Activated CD4-positive, alpha-beta T cell treated with anti-CD3 and anti-CD28 coated beads, Interleukin-2, Interleukin-4, amounts not matched to agents 100 ng/mL and 50 ng/mL, durations not matched to agents 16 hours and 8 hours (primary cell): ENCODE results near the gene SLC30A10.
"Not testable (repeated sequence)": the region's sequence is repeated elsewhere in the genome, so short reads cannot be mapped to it uniquely, and the experiment has no call there.

Source experiments
- DNase-seq: peaks from one replicate; pipeline ENCODE4 v3.0.0-alpha.2; 2020; ENCODE audit warnings: low spot score

Gene SLC30A10

DNA sequence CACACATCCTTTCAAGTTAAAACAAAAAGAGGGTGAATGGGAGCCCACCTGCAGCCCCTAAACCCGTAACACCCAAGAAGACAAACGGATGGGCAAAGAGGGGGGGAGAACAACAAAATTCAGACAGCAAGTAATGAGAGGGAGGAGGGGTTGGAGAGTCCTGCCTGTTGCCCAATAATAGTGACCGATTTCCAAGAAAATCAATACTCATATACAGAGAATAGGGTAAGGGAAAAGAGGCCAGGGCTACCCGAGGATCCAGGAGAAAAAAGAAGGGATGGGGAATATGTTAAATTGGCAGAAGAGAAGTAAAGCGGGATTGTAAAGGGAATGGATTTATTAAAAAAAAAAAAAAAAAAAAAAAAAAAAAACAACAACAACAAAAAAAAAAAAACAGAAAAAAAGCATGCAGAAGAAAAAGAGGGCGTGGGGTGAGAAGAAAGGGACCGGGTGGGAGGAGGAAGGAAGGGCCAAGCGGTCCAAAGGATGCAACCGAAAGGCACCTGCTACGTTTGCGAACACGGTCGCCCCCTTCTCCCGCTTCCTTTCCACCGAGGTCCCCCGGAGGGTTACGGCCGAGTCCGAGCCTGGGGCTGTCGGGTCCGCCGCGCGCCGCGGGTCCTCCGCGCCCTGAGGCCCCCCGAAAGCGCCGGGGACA is 930 bp downstream of the SLC30A10 start:
- no peak for DNase-seq

DNA sequence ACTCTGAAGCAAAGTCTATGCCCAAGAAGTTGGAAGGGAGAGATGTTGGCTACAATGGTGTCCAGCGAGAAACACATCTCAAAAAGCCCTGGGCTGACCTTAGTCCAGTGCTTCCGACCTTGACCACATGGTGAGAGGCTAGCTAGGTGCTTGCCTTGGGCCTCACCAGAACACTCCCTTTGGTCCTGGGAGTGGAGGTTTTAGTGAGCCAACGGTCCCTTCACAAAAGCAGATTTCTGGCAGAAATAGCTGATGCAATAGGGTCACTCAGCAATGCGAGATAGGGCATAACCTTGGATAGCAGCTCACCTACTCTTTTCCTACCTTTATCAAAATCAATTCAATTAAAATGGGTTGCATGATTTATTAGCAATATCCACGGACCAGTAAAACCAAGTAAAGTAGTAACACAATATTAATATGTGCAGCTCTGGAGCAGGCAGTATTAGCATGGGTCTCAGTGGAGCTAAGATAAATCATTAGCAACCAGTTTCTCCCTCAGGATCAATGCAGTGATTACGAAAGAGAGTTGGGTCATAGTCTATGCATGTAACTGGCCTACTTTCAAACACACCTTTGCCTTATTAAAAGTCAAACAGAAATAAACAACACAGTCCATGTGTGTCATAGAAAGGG is 1.9 kb downstream of the SLC30A10 start:
- no peak for DNase-seq

DNA sequence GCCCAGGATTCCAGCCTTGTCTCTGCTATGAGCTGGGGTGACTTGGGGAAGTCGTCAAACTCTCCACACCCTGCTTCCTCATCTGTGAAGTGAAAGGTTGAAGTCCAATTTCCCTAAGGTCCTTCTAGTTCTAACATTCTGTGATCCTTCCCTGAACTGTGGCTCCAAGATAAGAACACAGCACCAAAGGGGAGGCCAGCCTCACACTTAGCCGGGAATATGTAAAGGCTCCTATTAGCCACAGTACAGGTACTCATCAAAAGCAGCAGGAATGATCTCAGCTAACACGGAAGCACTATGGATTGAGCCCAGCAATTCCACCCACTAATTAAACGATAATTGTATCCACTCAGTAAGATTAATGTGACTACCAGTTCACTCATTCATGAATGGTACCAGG is 4.0 kb downstream of the SLC30A10 start:
- DNase-seq = no peak

DNA sequence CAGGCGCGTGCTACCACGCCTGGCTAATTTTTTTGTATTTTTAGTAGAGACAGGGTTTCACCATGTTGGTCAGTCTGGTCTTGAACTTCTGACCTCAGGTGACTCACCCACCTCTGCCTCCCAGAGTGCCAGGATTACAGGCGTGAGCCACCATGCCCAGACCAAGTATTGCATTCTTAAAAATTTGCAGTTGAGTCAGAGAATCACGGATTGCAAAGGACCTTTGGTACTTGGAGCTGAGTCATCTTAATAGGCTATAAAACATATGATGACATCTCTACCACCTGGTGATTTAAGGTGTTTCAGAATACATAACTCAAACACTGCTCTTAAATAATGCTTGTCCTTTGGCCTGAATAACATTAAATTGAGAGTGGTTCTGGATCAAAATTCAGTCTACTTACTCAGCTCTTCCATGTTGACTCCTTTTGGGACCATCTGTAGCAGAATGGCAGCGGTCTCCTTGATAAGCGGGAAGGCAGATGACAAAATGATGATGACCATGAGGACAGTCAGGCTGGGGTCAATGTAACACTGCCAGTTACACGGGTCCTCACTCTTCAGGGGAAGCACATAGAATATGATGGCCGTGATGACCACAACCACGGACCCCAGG is 10.4 kb downstream of the SLC30A10 start:
- no peak for DNase-seq

DNA sequence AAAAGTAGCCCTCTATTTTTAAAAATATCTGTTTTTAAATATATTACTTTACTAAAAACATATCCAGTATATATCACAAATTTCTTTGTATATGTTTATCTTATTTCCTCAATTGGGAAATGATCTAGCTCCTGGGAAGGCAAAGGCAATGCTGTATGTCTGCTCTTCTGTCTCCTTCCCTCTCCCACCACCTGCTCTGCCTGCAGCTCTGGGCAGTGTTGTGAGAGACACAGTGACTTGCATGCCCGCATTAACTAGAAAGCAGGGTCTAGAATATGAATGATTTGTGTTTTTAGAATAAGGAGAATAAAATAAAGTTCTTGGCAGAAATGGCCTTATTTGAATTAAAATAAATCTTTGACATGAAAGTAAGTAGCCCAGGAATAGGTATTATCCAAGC is 11.1 kb downstream of the SLC30A10 start:
- no peak for DNase-seq

DNA sequence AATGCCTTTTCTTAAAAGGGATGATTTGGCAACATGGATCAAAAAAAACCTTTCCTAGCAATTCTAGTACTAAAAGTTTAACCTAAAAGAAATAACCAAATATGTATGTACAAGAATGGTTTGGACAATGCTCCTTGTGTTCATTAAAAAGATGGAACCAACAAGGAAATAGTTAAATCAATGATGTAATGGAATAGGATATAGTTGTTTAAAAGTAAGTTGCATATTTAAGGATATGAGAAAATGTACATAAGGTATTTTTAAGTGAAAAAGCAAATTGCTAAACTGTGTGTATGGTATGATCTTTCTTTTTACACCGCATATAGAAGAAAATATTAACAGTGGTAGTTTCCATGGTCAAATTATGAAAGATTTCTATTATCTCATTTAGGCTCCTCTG is 12.1 kb downstream of the SLC30A10 start:
- no peak for DNase-seq

DNA sequence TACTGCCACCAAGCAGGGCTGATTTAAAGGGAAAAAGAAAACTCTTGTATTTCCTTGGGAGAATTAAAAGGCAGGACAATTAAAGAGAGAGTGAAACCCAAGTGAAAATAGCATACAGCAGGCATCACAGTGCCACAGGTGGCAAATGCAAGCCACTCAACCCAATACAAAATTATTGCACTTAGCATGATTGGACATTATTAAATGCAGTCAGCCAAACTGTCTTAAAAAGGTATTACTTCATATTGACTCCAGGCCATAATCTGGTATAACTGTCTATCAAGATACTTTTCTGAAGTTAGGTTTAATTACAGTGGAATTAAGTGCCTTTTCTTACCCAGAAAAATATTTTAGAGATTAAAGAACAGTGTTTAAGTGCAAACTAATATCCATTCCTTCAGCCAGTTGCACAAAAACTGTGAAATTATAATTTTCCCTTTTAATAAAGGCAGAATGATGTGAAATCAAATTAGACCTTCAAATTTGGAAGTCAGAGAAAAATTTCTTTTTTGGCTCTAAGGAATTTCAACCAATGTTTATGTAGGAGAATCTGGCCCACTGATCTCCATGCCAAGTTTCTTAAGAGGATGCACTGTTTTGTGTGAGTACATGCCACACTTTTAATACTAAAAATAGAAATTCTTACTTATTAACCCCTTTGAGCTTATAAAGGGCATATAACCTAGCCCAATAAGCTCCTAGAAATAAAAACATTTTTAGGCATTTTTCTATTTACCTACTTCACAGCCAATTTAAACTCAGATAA is 15.2 kb downstream of the SLC30A10 start:
- DNase-seq = no peak

DNA sequence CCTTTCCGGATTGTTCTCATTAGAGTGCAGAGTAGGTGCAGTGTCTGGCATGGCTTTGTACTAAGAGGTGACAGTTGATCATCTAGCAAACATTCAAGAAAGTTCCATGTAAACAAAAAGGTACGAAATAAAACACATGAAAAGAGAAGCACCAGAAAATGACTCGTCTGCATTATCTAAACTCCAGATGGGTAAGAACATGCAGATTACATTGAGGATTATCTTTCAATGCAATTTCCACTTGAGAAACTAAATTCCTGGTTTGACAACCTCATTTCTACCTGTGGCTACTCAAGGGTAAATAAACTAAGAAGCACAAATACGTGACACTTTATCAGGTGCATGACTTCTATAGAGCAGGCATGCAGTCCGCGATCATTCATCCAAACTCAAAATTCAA is 17.6 kb downstream of the SLC30A10 start:
- no peak for DNase-seq

DNA sequence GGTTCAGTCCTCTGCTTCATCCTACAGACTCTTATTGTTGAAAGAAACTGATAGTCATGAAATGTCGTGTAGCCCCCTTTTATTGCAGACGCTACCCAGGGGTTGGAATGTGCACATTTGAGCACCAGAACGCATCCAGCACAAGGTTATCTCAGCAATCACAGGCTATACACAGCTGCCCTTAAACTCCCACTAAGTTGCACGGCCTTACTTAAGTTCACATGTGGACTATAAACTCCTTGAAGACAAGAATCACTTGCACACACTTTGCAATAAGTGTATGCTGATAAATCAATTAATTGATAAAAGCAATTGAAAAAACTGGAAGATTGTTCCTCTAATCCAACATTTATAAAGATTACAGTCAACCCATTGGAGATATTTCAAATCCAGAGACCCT is 18.9 kb downstream of the SLC30A10 start:
- no peak for DNase-seq

DNA sequence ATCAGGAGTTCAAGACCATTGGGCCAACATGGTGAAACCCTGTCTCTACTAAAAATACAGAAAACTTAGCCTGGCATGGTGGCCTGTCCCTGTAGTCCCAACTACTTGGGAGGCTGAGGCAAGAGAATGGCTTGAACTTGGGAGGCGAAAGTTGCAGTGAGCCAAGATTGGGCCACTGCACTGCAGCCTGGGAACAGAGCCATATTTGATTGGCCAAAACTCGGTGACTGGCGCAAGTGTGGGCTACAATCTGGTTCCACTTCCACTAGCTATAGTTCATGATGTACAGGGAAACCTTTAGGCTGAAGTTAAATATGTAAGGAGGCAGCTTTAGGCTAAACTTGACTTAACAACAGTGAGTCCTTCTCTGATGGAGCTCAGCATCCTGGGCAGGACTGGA is 20.2 kb downstream of the SLC30A10 start:
- DNase-seq = no peak

DNA sequence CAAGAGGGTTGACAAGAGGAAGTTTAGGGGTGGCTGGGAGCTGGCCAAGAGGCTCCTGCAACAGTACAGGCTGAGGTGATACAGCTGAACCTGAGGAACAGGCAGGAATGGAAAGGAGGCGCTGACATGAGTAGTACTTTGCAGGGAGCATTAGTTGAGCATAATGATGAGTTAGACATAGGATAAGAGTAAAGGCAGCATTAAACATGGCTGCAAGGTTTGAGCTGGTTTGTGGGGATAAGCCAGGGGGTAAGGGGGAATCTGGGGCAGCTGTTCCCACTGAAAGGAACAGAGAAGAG is 20.6 kb downstream of the SLC30A10 start:
- no peak for DNase-seq

DNA sequence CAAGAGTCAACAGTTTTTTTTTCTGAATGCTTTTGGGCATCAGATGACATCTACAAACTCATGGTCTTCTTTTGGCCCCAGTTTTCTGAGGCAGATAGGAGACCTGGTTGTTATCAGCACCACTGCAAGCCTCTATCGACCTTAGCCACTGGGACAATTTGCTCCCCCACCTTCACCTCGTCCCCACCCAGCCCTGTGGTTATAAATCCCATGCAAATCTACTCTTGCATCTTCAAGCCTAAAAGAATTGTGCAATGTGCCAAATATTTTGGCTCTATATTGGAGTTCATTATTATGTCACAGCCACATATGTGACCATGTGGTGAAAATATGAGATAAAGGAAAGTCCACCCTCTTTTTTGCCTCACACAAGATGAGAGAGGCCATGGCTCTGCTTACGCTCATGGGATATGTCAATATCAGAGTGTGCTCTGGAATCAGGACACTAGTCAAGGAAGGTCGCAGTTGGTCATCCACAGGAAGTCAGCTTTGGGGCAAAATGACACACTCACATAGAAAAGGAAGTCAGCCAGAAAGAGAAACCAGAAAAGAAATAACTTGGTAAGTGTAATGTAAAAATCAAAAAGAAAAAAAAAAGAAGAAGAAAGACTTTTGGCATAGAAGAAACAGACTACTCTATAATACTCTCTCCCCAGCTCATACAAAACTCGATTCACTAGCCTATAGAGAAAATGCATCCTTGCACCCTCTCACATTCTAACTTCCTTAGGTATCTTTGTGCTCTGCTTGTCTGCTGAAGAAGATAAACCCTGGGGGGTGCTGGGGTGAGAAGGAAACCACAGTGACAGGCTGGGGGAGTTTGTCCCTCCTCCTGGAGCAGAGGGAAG is 21.2 kb downstream of the SLC30A10 start:
- DNase-seq = no peak

DNA sequence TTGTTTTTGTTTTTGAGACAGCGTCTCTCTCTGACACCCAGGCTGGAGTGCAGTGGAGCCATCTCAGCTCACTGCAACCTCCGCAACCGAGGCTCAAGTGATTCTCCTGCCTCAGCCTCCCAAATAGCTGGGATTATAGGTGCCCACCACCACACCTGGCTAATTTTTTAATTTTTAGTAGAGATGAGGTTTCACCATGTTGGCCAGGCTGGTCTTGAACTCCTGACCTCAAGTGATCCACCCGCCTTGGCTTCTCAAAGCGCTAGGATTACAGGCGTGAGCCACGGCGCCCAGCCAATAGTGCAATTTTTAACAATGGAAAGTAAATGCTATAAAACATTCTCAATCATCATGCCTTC is 21.8 kb downstream of the SLC30A10 start:
- DNase-seq = not testable (repeated sequence)

DNA sequence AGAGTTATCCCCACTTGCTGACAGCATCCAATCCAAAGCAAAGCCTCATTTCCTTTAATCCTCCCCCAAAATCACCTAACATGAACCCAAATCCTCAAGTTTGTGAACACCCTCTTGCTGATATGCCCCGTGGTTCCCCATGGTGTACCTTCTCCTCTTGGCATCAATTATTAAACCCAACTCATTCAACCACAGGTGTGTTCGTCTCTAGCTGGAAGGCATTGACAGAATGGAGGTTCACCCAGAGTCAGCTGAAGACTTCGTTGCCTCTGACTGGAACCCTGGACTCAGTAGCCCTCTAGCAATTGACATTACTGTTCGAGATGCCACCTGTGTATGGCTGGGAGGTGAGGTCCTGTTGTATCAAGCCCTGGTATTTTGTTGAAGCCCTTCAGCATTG is 22.8 kb downstream of the SLC30A10 start:
- DNase-seq = no peak

DNA sequence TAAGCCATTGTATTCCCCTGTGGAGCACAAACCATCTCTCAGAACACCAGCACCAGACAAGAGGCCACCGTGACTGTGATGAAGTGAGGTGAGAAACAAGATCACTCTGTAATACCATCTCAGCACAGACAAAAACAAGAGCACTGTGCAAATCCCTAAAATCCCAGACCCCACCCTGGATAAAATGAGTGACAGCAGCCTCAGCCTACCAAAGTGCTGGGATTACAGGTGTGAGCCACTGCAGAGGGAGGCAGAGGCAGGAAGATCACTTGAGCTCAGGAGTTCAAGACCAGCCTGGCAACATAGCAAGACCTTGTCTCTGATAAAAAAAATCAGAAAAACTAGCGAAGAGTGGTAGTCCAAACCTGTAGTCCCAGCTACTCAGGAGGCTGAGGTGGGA is 23.4 kb downstream of the SLC30A10 start:
- DNase-seq = no peak

DNA sequence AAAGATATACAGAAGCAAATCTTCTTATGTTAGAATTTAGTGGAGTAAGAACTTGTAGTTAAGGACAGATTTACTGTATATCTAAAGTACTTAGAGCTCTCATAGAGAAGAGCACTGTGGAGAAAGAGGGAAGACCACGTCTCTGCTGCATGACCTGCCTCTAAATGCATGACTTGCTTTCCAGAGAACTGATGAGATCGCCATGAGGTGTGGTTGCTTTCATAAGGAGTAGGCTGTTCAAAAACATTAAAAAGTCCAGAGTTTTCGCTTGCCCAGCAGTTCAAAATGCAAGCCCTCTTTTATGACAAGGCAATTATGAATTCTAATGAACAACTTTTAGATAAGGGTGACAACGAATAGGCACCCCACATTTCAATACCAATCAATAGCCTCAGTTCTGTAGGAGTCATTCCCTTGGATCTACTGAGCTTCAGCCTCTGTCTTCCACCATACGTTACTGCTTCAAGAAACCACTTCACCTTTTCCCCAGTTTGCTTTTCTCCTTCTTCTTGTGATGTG is 24.9 kb downstream of the SLC30A10 start:
- no peak for DNase-seq

DNA sequence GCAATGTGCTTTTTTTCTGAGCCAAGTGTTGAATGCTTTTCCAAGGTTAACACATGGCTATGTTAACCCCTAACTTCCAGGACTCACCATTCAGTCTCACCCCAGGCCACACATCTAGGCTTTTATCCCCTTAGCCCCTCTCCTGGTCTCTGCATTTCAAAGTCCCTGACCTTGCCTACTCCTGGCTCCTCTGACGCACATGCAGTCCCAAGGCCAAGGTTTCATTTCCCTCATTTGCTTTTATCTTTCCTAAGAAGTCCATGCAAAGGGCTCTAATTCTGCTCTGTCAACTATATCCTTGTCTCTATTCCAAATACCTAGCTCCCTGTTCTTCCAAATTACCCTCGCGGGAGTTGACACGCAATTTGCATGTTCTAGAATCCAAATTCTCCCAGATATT is 25.4 kb downstream of the SLC30A10 start:
- DNase-seq = no peak

DNA sequence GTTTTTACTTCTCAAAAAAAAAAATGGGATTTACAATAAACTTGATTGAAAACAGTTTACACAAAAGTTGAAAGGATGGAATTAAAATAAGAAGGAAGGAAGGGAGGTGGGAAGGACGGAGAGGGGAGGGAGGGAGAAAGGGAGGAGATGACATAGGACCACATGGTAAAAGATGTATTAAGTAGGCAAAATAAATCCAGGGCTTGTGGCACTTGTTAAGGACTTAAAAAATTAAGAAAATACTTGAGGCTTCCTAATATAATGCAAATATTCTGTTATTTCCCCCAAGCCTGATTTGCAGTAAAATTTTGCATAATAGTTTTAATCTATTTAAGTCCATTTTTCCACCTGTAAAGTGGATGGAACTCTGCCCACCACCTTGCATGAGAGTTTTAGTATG is 27.5 kb downstream of the SLC30A10 start:
- DNase-seq = no peak

DNA sequence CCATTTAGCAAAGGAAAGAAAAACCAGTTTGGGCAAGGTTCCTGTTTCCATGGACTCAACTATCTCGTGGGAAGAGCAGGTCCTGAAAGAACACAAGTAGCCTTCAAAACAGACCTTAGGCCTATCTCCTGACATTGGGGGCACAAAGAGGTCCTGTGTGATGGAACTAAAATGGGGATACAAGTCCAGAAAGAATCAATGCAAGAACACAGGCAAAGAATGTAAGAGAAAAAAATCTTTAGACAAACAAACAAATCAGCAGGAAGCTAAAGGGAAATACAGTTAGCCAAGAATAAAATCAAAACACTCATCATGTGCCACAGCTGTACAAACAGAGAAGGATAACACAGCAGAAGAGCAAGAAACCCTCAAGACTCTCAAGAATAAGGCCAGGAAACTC is 28.2 kb downstream of the SLC30A10 start:
- no peak for DNase-seq

DNA sequence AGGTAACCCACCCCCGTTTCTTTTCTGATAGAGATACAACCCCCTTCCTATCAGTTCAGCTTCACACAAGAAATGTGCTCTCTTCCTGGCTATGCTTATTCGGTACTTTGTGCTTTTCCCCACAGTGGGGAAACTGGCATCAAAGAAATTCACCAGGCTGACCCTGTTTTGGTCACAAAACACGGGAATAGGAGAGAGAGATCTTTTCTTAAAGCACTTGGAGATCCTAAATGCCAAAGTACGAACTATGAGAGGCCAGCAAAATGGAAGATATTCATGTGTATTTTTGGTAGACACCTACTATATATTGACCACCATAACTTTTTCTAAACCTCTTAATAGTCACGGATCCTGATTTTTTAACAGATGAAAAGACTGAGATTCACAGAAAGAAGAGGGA is 30.0 kb downstream of the SLC30A10 start:
- no peak for DNase-seq

DNA sequence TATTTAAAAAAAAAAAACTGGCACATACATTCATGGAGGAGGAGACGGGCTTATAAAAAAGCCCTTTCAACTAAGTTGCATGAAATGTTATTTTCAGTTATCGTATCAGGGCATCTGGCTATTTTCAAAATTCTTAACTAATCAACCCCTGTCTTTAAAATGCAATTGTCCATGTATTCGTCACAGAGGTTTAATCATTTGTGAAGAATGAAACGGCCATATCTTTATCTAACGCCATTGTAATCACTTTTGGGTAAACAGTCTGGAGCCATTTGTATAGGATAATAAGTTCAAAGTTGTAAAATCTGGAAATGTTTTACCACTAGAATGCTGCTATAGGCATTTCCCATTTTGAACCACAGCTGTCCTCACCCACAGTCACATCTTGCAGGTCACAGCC is 30.4 kb downstream of the SLC30A10 start:
- no peak for DNase-seq

DNA sequence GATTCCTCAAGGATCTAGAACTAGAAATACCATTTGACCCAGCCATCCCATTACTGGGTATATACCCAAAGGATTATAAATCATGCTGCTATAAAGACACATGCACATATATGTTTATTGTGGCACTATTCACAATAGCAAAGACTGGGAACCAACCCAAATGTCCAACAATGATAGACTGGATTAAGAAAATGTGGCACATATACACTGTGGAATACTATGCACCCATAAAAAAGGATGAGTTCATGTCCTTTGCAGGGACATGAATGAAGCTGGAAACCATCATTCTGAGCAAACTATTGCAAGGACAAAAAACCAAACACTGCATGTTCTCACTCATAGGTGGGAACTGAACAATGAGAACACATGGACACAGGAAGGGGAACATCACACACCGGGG is 36.1 kb downstream of the SLC30A10 start:
- not testable (repeated sequence) for DNase-seq
